NCI-H1417 (cell line): ENCODE results near the gene PSMD7.
"Not testable (repeated sequence)": the region's sequence is repeated elsewhere in the genome, so short reads cannot be mapped to it uniquely, and the experiment has no call there.

Experiments
- DNase-seq, 3 experiments: peaks; one replicate each; lab custom pipeline; 2025; lab: John Stamatoyannopoulos, UW

PSMD7 gene

GRCh38 chr16:74296104-74296431, 546 bp upstream of the PSMD7 start:
- DNase-seq, result peak in 1 of 3 experiments; percentile 53

GRCh38 chr16:74297145-74297665, 591 bp downstream of the PSMD7 start:
- DNase-seq, result peak in 2 of 3 experiments; percentile 26 to 45

GRCh38 chr16:74298104-74298503, 1.5 kb downstream of the PSMD7 start:
- no peak for DNase-seq

- DNase-seq, result no peak
Observed at GRCh38 chr16:74302341-74302740, 5.7 kb downstream of the PSMD7 start.

GRCh38 chr16:74304164-74304834, 7.7 kb downstream of the PSMD7 start:
- no peak for DNase-seq

GRCh38 chr16:74304835-74305176, 8.2 kb downstream of the PSMD7 start:
- DNase-seq, result no peak

GRCh38 chr16:74305281-74305680, 8.7 kb downstream of the PSMD7 start:
- DNase-seq, result no peak

GRCh38 chr16:74305978-74306784, 9.6 kb downstream of the PSMD7 start:
- no peak for DNase-seq

GRCh38 chr16:74307383-74307782, 10.8 kb downstream of the PSMD7 start:
- no peak for DNase-seq

GRCh38 chr16:74309789-74310781, 13.5 kb downstream of the PSMD7 start:
- DNase-seq, result peak in 2 of 3 experiments; percentile 27 to 61

- DNase-seq, result no peak
Observed at GRCh38 chr16:74315059-74315458, 18.4 kb downstream of the PSMD7 start.

GRCh38 chr16:74320707-74321106, 24.1 kb downstream of the PSMD7 start:
- peak in 1 of 3 experiments; percentile 24 for DNase-seq

- no peak for DNase-seq
Observed at GRCh38 chr16:74321356-74321755, 24.7 kb downstream of the PSMD7 start.

GRCh38 chr16:74322301-74322710, 25.7 kb downstream of the PSMD7 start:
- no peak for DNase-seq

- not testable (repeated sequence) for DNase-seq
Observed at GRCh38 chr16:74324777-74325176, 28.2 kb downstream of the PSMD7 start.

GRCh38 chr16:74325641-74326040, 29.0 kb downstream of the PSMD7 start:
- DNase-seq, result no peak

- not testable (repeated sequence) for DNase-seq
Observed at GRCh38 chr16:74328346-74328745, 31.7 kb downstream of the PSMD7 start.

GRCh38 chr16:74332469-74332868, 35.9 kb downstream of the PSMD7 start:
- DNase-seq, result not testable (repeated sequence)

- not testable (repeated sequence) for DNase-seq
Observed at GRCh38 chr16:74337506-74337905, 40.9 kb downstream of the PSMD7 start.

- DNase-seq, result not testable (repeated sequence)
Observed at GRCh38 chr16:74339226-74339625, 42.6 kb downstream of the PSMD7 start.

GRCh38 chr16:74353038-74353437, 56.4 kb downstream of the PSMD7 start:
- DNase-seq, result not testable (repeated sequence)
